GM12878 (cell line): ENCODE results near the gene PDZRN3.

Source experiments
- TAF1 ChIP-seq: IDR thresholded peaks from 2 replicates; pipeline ENCODE4 v1.6.1; 2011; ENCODE audit warnings: mild to moderate bottlenecking, low read depth, low read length, borderline replicate concordance
- YY1 ChIP-seq: IDR thresholded peaks from 2 replicates; pipeline ENCODE4 v1.6.1; 2011; ENCODE audit warnings: low read depth, mild to moderate bottlenecking, low read length
- TF ChIP-seq, protein P1 (sequence below): IDR thresholded peaks from 2 replicates; pipeline ENCODE4 v1.6.1; 2012; ENCODE audit warnings: low read depth, low read length, improper control_type of control experiment

DNA sequence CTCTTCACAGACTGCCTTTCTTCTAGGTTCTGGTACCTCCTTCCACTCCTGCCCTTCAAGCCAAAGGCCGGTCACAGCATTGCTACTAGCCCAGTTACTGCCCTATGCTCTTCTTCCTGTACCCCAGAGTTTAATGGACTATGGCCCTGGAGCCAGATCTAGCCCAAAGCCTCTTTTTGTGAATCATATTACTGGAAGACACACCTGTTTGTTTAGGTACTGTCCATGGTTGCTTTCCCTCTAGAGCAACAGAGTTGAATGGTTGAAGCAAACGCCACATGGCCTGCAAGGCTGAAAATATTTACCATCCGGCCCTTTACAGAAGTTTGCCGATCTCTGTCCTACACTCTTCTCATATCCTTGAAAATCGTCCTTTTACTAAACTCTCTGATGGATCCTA, 47.0 kb downstream of the PDZRN3 start:
- TF ChIP-seq, protein P1, sequence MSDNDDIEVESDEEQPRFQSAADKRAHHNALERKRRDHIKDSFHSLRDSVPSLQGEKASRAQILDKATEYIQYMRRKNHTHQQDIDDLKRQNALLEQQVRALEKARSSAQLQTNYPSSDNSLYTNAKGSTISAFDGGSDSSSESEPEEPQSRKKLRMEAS = no peak
- no peak for TF ChIP-seq TAF1
- TF ChIP-seq YY1 = no peak
